Body of pancreas (tissue), 4 donors: ENCODE results near the gene PRND.

Experiments used
- CTCF ChIP-seq, 7 experiments: fragments of 450-650 bp in 4 of 7; fragments of 200-600 bp in 3 of 7; sonication (generic) in 3 of 7; IDR thresholded peaks; one replicate each; pipeline ENCODE4 v1.5.1; 2016 to 2019; ENCODE audit warnings: antibody characterized with exemption in 7 of 7
- POLR2A ChIP-seq, 3 donors: fragments of 450-650 bp; IDR thresholded peaks; one replicate each; pipeline ENCODE4 v1.6.1; 2016; ENCODE audit warnings: antibody characterized with exemption in 3 of 3, mild to moderate bottlenecking in 2 of 3

- TF ChIP-seq CTCF (IDR thresholded peaks at IDR 0.05): no peak
- no peak for TF ChIP-seq POLR2A (IDR thresholded peaks at IDR 0.05)
Observed at GRCh38 chr20:4702562-4703280, 19.0 kb upstream of the PRND start.
